DMS 273 (cell line): ENCODE data around the gene ALG2.
A peak's percentile ranks its signal among the peaks of the same experiment; 100 is the strongest.
"Not testable (repeated sequence)": the region's sequence is repeated elsewhere in the genome, so short reads cannot be mapped to it uniquely, and the experiment has no call there.

ENCODE experiments used
- DNase-seq: peaks from one replicate; lab custom pipeline; 2025; ENCODE audit not compliant: unreplicated experiment; lab: John Stamatoyannopoulos, UW

ALG2 gene

DNA sequence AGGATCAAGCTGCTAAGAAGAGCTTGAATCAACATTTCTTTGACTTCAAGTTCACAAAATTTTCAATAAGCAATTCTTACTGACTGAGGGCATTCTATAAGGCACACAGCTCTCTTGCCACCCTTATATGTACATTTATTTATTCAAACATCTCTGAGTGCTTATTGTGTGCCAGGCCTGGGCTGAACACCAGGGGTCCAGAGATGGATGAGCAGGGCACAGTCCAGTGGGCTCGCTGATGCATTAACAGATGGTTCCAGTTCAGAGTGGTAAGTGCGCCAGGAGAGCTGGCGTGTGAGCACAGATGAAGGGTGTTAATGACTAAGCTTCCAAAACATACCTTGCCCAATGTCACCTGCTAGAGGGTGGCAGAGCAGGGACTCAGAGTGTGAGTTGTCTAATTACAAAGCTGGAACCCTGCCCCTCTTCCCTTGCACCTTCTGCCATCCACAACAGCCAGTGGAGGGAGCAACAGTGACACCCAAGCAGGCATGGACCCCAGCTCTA is 24.6 kb downstream of the ALG2 start:
- peak; percentile 74 for DNase-seq

DNA sequence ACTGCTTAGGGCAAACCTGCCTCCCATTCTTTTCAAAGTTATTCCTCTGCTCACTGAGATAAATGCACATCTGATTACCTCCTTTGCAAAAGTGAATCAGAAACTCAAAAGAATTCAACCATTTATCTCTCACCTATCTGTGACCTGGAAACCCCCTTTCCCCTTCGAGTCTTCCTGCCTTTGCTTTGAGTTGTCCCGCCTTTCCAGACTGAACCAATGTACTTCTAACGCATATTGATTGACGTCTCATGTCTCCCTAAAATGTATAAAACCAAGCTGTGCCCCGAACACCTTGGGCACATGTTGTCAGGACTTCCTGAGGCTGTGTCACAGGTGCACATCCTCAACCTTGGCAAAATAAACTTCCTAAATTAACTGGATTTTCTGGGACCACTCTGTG is 25.3 kb downstream of the ALG2 start:
- not testable (repeated sequence) for DNase-seq

DNA sequence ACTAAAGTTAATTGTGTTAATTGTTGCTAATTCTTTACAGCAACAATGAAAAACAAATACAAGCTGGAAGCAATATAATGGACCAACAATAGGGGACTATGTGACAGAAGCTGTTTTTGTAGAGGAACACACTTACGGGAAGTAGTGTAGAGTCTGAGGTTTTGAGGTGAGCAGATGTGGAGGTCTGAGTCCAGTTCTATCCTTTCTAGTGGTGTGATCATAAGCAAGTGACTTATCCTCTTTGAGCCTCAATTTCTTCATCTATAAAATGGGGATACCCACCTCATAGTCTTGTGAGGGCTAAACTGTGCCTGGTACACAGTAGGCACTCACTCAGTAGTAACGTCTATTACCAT is 28.3 kb downstream of the ALG2 start:
- DNase-seq, result no peak

DNA sequence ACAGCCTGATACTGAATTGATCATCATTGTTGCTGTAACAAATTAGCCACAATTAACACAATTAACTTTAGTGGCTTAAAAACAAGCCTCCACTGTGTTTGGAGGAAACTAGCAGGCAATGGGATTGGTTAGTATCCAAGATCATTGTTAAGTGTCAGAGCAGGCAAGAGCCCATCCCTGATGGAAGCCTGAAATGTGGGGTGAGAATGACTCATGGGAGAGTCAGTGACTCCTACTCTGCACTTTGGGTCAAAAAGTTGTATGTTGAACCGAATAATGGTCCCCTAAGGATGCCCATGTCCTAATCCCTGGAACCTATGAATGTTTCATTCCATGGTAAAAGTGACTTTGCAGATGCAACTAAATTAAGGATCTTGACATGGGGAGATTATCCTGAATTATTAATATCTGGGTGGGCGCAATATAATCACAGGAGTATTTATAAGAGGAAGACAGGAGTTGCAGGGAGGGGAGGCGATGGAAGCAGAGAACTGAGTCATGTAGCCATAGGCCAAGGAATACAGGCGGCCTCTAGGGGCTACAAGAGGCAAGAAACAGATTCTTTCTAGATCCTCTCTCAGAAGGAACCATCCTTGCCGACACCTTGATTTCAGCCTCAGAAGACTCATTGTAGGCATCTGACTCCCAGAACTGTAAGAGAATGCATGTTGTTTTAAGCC is 28.8 kb downstream of the ALG2 start:
- DNase-seq, result peak; percentile 14

DNA sequence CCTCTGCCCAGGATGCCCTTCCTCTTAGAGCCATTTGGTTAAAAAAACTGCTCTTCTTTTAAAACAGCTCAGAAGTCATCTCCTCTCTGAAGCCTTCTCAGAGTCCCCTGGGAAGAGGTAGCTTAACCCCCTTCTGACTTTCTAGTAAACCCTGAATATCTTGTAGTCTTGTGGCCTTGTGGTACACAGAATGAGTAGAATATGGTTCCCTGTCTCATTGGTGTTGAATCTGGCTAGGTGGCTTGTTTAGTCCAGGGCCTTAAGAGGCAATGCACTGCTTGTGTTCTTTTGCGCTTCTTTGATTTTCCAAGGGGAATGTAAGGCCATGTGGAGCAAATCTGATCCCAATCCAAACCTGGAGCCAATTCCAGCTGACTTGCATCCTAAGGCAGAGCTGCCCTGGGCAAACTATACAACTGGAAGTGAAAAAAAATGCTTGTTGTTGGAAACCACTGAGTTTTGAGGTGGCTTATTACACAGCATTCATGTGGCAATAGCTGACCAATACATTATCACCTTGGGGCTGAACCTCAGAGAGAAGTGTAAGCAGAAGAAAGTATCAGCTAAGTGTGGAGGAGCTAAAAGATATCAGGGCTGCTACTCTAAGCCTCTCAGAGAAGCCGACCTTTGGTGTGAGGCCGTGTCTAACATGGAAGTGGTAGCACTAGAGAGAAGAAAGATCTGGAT is 31.0 kb downstream of the ALG2 start:
- DNase-seq, result no peak

DNA sequence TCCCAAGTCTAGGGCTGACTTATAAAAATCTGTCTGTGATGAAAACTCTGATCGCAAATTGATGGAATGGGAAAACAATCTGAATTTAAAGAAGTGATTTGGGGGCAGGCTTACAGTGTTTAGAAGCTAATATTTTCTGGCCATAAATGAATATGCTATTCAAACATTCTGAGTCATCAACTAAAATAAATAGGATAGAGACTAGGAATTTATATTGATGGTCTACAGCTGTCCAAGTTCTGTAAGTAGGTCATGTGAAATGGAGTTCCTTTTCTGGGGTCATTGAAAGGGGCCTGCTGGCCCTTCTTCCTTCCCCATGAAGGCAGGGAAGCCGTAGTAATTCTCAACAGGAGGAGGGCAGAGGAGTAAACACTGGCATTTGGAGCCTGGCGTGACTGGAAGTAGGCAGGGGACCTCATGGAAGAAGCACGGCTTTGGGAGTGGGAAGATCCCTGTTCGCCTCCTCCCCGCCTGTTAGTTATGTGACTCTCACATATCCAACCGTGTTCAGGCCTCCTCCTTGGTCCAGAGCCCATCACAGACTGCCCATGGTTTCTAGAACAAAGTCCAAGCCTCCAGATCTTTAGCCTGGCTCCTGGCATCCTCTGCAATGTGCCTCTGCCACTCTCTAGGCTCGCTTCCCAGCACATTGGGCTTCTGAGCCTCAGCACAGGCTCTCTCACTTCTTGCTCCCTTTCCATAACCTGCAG is 31.7 kb downstream of the ALG2 start:
- DNase-seq, result no peak

DNA sequence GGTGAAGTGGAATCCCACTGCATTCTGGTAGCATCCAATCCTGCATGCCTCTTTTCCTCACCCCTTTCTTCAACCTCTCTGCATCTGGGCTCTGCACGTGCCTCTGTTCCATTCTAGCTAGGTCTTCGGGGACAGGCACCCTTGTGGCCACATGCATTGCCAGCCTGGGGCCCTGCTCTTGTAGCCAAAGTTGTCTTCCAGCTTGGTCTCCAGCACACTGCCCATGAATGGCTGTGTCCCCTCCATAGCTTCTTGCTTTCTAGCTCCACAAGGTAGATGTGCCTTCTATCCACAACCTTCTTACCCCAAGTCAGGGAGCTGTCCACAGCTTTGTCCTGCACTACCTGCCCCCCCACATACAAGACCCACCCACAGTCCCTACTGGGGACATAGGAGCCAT is 32.6 kb downstream of the ALG2 start:
- DNase-seq, result no peak

DNA sequence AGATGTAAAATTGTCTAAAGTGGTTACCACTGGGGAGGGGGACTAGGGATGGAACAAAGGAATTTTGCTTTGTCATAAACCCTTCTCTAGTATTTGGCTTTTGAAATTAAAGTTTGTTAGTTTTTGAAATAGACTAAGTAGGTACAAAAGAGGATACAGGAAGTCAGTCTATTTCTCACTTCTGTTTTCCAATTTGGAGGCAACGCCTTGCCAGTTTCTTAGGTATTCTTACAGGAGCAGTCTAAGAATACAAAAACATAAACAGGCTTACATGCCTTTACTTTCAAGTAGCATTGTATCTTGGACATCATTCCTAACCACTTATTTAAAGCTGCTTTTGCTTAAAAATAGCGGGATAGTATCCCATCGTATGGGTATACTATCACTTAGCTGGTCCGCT is 34.4 kb downstream of the ALG2 start:
- no peak for DNase-seq

DNA sequence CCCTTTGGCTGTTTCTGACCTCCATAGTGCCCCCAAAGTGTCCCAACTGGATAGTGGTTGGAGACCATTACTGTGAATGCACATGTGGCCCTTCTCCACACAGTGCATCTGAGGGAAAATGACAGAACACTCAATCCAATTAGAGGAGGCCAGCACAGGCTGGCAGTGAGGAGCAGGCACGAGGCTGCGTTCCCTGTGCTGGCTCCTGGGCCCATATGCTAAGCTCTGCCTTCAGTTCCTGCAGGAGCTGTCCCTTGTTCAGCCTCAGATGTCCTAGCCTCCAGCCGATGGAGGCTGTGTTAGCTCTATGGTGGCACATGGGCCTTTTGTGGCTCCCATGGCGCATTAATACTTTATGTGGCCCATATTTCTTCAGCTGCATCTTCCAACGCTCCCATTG is 35.8 kb downstream of the ALG2 start:
- no peak for DNase-seq

DNA sequence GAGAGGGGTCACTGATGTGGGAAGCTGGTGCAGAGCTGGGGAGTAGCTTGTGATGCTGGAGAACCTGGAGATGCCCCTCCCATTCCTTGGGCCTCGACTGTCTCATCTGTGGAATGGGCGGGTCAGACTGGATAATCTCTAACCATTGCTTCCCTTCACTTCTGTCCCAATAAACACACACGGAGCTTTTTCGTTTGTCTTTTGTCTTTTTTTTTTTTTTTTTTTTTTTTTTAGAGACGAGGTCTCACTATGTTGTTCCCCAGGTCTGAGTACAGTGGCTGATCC is 36.5 kb downstream of the ALG2 start:
- DNase-seq, result no peak

DNA sequence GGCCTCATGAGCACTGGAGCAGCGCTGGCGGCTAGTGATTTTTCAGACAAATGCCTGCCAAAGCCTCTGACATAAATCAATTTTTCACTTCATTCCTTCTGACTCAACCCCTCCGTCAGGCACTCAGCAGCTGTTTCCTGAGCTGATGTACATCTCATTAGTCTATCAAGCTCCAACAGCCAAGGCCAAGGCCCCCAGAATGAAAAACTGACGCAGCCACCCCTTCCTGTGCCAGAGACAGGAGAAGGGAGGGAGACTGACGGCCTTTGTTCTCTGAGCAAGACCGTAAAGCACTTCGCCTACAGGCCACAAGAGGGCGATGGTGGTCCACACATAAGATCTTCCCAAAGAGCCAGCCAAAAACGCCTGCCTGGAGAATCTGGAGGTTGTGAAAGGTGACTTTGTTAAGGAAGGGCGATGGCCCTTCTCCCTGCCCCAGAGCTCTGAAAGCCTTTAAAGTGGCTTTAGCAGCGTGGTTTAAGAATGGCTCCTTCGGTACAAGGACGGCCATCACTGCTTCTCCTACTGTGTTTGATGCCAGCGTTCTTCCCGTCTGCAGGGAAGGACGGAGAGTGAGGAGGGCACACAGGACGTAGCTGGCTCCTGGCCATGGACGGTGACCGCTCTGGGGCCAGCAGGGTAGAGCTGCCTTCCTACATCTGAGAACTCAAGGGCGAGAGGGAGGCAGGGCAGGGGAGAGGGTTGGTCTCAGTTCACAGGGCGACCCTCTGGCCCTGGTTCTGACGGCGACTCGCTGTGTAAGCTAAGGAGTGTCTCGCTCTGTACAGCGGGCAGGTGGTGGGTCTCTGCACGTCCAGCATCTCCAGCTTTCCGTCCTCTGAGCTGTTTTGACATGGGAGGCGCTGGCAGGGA is 37.0 kb downstream of the ALG2 start:
- peak; percentile 93 for DNase-seq

DNA sequence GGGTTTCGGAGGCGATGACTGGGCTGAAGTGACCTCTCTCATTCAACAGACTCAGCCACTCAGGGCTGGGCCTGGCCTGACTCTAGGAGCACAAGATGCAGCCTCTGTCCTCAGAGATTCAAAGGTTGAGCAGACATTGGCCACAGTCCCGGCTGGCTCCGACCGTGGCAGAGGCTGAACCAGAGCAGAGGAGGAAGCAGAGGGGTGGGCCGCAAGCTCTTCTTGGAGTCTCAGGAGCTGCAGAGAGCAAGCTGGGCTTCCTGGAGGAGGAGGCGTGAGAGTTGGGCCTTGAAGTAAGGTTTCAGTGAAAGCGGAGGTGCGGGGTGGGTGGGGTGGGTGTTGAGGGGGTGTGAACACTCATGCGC is 37.6 kb downstream of the ALG2 start:
- no peak for DNase-seq

DNA sequence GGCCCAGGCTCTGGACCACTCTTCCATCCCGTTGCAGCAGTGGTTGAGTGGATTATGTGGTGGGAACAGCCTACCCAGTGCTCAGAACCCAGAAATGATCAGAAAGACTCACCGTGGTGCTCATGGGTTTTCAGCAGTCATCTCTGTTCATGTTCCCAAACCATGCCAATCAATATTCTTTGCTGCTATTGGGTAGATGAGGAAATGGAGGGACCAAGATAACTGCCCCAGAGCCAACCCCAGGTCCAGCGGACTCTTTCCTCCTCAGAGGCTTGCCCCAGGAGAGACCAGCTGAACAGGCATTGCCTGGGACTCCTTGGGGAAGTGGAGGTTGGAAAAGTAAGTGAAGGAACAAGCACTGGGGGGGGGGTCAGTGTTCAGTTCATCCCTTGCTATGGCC is 38.1 kb downstream of the ALG2 start:
- no peak for DNase-seq

DNA sequence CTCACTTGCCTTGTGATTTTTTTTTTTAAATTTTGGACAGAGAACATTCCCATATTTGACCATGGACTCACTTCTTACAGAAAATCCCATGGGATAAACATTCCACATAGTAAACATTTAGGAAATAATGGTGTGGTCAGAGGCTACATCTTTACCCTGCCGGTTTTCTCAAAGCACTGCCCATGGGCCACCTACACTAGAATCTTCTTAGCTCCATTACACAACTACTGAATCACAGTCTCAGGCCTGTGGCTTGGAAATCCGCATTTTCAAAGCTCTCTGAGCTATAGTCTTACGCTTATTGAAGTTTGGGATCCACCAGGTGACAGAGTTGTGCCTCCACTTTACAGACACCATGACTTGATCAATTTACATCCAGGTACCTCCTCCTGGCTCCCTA is 39.4 kb downstream of the ALG2 start:
- no peak for DNase-seq

DNA sequence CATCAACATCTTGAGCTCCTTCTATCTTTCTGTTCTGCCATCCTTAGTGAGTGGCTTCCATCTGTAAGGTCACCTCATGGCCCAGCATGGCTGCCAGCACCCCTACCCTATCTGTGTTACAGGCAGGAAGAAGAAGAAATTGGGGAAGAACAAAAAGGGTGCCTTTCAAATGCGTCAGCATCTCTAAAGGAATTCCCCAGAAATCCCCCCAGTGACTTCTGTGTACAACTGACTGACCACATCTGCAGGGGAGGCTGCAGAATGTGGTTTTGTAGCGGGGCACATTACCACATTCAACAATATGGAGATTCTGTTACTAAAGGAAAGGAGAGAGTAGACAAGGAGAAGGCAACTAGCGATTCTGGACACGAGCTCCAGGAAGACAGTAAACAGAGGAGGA is 40.1 kb downstream of the ALG2 start:
- DNase-seq, result no peak

DNA sequence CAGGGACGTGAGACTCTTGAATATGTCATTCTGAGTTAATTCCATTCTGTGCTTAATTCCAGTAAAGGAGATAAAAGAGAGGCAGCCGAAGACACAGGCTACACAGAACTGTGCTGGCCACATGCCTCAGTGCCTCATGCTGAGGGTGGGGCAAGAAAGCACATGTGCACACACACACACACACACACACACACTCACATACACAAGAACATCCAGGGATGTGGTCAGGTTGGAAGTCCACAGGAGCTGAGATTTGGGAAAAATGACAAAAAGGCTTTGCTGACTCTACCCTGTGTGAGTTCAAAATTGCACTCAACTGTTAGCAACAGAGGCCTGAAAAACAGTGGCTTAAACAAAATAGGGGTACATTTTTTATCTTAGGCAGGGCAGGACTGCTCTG is 40.5 kb downstream of the ALG2 start:
- no peak for DNase-seq

DNA sequence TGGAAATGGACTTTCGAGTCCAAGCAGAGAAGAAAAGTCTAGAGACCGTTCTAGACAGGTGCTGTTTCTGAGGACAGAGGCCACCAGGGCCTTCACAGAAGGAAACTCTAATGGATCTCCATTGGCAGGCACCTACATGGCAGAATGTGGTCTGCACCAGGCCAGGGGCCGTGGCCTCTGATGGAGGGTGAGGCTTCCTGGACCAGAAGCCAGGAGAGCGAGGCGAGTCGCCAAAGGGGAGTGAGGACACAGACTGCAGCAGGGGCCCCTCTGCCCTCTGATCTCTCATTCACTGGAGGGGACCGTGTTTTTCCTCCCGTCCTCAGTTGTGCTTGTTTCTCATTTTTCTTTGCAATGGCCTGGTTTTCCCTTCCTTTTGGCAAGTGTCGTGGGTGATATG is 41.1 kb downstream of the ALG2 start:
- no peak for DNase-seq

DNA sequence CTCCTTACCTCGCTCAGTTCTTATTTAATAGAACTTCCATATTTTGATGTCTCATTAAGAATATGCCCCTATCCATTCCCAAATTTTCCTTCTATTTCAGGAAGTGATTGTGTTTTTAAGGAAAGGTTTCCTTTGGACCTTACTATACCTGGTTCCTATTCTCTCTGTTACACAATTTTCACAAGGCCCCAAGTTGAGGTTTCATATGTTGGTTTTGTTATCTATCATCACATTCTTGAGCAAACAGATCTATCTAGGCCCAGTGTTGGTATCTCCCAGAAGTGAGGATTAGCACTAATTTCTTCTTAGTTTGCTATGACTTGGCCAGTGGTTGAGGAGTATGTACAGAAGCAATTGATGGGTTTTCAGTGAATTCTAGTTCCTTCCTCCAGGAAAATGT is 41.5 kb downstream of the ALG2 start:
- DNase-seq, result no peak

DNA sequence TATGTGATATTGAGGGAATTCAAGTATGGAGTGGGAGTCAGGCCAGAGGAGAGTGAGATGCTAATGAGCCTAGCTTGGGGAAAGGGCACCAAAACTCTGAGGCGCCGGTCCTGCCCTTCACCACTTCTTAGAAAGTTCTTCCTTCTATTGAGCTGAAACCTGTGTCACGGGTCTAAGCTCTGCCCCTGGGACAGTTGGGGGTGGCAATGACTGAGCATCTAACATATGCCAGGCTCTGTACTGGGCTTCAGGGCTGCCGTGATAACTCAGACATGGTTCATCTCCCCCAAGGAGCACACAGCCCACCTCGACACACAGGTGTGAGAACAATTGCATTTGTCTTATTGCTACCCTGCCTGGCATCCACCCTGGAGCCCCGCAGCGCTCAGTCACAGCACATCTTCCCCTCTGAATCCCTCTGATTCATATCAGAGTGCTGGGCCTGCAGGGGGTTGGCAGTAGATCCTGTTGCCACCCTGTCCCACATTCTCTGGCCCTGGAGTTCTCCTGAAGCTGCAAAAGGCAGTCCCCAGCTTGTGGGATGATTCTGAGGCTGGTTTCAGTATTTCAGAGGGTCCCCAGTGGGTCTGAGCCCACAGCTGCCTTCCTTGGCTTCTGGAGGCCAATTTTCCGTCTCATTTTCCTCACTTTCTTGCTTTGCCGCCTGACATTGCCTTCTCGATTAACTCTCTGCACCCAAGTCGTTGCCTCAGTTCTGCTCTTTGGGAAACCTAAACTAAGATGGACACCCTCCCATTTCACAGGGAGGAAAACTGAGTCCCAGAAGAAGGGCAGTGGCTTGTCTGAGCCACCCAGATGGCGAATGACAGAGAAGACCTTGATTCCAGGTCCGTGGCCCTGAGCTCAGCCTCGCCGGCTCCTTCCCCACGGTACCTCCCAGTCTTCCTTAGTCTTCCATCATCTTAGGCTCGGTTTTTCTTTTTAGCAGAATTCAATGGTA is 42.5 kb downstream of the ALG2 start:
- DNase-seq, result no peak

DNA sequence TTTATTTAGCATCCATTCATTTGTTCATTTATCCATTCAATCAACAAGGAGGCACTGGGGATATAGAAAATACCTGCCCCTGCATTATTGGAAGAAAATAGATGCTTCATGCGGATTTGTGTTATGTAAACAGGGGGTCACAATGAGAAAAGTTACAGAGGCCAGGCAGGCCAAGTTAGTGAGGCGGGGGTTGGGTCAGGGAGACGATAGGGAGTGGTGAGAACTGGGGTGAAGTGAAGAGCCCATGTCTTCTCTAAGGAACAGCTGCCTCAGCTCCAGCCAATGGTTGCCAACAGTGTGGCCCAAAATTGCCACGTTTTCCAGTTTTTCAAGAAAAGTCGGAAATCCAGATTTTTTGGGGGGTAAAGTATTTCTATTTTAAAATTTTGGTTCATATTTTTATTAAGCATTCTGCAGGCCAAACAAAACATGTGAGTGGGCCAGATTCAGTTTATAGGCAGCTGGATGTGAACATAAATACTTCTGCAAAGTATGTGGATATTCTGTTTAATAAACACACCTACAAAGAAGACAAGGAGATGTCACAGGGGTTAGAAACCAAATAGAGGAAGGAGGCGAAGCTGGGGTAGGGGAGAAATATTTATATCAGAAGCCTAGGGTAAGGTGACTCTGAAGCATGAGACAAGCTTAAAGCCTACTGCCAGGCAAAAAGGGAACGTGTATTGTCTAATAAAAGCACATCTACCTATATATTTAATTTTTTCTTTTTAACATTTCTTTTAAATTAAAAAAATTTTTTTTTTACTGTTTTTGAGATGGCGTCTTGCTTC is 44.0 kb downstream of the ALG2 start:
- no peak for DNase-seq
